Activated CD4-positive, alpha-beta T cell treated with anti-CD3 and anti-CD28 coated beads, Interleukin-2, Interleukin-6, amounts not matched to agents 100 ng/mL and 50 ng/mL, durations not matched to agents 16 hours and 8 hours (primary cell): ENCODE results near the gene NAA38.

Source experiments
- DNase-seq: peaks from one replicate; pipeline ENCODE4 v3.0.0-alpha.2; 2020

NAA38 gene

DNA sequence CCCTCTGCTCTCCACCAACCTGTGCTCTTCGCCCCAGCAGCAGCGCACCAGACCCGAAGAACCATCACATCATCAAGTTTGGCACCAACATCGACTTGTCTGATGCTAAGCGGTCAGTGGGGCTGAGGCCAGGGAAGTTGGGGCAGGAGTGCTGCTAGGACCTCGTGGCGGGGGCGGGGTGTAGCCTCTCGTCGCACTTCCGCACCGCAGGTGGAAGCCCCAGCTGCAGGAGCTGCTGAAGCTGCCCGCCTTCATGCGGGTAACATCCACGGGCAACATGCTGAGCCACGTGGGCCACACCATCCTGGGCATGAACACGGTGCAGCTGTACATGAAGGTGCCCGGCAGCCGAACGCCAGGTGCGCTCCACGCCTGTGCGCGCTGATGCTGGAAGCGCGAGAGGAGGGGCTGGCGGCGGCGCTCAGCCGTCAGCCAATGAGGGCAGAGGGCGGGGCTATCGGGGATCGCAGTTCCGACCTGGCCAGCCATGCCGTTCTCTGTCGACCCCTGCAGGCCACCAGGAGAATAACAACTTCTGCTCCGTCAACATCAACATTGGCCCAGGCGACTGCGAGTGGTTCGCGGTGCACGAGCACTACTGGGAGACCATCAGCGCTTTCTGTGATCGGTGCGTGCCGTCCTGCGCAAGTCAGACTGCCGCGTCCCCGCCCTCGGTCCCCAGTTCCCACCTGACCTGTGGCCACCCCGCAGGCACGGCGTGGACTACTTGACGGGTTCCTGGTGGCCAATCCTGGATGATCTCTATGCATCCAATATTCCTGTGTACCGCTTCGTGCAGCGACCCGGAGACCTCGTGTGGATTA lies 5.7 kb downstream of the NAA38 start:
- DNase-seq = peak; percentile 95

DNA sequence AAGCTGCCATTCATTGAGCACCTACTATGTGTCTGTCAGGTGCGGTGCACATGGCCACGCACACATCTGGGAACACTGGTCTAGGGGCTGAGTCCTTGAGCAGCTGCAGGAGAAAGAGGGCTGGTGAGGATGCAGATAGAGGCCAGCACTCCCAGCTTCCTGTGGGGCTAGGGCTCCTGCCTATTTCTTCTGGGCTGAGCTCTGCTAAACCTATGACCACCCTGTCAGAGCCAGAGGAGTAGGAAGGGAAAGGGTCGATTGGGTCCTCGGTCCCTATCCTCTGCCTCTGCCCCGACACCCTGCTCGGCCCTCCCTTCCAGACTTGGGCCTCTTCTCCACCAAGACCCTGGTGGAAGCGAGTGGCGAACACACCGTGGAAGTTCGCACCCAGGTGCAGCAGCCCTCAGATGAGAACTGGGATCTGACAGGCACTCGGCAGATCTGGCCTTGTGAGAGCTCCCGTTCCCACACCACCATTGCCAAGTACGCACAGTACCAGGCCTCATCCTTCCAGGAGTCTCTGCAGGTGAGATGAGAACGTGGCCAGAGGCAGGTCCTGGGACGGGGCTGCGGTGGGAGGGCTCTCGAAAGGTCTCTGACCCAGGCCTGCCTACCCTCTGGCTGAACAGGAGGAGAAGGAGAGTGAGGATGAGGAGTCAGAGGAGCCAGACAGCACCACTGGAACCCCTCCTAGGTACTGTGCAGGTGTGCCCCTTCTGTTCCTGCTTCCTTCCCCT lies 6.5 kb downstream of the NAA38 start:
- no peak for DNase-seq

- no peak for DNase-seq
These were observed 7.4 kb downstream of the NAA38 start for GRCh38 chr17:7849751-7850504.

DNA sequence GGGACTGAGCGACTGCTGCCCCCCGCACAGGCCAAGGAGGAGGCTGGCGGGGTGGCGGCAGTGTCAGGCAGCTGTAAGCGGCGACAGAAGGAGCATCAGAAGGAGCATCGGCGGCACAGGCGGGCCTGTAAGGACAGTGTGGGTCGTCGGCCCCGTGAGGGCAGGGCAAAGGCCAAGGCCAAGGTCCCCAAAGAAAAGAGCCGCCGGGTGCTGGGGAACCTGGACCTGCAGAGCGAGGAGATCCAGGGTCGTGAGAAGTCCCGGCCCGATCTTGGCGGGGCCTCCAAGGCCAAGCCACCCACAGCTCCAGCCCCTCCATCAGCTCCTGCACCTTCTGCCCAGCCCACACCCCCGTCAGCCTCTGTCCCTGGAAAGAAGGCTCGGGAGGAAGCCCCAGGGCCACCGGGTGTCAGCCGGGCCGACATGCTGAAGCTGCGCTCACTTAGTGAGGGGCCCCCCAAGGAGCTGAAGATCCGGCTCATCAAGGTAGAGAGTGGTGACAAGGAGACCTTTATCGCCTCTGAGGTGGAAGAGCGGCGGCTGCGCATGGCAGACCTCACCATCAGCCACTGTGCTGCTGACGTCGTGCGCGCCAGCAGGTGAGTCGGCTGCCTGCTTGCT lies 8.1 kb downstream of the NAA38 start:
- DNase-seq = no peak

DNA sequence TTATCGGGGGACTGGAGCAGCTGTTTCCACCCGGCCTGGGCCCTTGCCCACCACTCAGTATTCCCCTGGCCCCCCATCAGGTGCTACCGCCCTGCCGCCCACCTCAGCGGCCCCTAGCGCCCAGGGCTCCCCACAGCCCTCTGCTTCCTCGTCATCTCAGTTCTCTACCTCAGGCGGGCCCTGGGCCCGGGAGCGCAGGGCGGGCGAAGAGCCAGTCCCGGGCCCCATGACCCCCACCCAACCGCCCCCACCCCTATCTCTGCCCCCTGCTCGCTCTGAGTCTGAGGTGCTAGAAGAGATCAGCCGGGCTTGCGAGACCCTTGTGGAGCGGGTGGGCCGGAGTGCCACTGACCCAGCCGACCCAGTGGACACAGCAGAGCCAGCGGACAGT lies 8.6 kb downstream of the NAA38 start:
- no peak for DNase-seq

GRCh38 chr17:7848131-7848579 lies 9.2 kb downstream of the NAA38 start:
- no peak for DNase-seq

DNA sequence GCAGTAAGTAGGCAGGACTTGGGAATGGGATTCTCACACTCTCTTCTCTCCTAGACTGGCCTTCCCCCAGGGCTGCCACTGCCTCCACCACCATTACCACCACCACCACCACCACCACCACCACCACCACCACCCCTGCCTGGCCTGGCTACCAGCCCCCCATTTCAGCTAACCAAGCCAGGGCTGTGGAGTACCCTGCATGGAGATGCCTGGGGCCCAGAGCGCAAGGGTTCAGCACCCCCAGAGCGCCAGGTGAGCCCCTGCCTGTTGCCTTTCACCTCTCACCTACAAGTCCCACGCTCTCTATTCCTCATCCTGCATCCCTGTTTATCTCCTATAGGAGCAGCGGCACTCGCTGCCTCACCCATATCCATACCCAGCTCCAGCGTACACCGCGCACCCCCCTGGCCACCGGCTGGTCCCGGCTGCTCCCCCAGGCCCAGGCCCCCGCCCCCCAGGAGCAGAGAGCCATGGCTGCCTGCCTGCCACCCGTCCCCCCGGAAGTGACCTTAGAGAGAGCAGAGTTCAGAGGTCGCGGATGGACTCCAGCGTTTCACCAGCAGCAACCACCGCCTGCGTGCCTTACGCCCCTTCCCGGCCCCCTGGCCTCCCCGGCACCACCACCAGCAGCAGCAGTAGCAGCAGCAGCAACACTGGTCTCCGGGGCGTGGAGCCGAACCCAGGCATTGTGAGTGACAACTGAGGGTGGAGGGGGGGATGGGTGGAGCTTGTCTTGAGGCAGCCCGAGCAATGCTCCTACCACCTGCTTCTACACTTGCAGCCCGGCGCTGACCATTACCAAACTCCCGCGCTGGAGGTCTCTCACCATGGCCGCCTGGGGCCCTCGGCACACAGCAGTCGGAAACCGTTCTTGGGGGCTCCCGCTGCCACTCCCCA lies 10.3 kb downstream of the NAA38 start:
- DNase-seq = no peak

- no peak for DNase-seq
These were observed 11.2 kb downstream of the NAA38 start for GRCh38 chr17:7846063-7846735.

DNA sequence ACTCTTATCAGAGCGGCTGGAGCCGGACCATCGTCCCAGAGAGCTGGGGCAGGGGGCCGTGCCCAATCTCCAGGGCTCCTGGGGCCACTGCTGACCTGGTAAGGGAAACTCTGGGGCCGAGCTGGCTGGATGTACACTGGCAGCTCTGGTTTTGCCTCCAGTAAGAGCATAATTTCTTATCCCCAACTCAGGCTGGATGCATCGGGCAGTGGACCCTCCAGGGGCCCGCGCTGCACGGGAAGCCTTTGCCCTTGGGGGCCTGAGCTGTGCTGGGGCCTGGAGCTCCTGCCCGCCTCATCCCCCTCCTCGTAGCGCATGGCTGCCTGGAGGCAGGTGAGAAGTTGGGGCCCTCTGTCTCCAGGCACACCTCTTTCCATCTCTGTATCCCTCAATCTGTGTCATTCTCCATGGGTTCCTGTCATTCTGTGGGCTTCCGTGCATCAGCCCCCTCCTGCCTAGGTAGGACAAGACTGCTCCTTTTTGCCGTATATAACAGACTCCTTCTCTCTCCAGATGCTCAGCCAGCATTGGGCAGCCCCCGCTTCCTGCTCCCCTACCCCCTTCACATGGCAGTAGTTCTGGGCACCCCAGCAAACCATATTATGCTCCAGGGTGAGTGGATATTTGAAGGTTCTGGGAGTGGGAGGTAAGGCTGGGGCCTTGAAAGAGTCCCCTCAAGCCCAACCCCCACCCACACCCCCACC lies 11.8 kb downstream of the NAA38 start:
- DNase-seq = no peak

DNA sequence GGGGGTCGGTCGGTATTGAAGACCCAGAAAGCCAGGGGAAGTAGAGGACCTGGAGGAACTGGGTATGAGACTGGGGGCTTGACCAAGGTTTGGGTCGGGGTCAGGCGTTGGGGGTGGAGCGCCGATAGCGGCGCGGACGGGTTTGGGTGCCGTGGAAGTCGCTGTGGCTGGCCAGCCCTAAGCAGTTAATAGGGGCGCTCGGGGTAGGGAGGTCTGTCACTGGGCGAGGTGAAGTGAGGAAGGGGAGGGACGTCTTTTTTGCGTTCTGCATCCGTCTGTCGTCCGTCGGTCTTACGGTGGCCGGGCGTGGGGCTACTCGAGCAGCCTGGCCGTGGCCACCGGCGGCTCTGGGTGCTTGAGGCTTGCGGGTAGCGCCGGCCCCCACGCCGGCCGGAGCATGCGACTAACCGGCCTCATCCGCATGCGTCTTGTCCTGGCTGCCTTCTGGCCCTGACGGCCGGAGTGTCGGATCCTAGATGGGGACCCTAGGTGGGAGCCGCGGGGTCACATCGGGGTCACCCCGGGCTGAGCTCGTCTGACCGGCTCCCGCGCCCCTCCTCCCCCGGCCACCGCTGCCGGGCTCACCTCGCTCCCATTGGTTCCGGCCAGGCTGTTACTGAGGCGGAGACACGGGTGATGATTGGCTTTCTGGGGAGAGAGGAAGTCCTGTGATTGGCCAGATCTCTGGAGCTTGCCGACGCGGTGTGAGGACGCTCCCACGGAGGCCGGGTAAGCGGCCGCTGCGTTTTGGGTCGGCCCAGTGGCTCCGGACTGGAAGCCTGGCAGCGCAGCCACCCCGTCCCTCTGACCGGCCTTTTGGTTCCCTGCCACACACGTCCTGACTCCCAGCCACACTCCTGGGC lies 12.8 kb downstream of the NAA38 start:
- DNase-seq = peak; percentile 95

DNA sequence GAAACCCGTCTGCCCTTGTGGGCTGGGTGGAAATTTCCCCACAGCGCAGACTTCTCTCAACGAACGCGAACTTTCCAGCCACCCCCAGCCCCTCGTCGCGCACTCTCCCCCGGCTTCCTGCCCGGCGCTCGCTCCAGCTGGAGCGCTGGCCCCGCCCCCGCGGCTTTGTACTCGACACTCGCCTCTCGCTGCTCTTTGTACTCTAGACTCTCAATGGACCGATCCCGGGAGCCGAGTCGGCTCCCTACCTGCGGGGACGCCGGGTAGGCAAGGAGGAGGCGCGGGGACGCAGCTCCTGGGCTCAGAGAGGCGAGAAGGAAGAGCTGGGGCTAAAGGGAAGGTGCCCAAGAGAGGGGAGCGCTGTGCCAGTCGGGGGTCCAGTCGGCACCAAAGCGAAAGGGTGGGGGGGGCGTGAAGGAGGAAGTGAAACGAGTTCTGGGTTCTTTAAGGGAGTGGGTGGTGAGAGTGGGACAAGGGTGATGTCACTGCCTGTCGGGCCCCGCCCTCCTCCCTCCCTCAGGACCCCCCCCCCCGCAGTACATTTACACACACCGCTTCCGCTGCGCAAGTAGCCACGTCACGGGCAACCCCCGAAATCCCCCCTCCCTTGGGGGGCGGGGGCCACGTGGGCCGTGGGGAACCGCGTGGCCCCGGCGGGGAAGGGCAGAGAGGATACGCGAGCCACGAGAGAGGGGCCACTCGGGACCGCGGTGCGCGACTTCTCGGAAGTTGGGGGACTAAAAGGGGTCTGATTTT lies 13.6 kb downstream of the NAA38 start:
- DNase-seq = peak; percentile 86

DNA sequence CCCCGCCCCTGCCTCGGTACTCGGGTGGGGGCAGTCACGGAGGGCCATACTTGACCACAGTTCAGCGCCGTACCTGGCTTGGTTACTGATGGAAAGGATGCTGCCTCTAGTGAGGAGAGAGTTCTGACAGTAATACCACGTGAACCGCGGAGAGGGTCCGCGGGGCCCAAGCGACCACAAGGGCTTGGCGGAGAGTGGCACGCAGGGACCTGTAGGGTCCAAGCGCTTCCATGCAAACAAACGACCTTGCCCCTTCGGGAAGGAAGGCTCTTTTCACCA lies 14.2 kb downstream of the NAA38 start:
- peak; percentile 41 for DNase-seq

GRCh38 chr17:7842380-7843256 lies 14.7 kb downstream of the NAA38 start:
- peak; percentile 91 for DNase-seq

DNA sequence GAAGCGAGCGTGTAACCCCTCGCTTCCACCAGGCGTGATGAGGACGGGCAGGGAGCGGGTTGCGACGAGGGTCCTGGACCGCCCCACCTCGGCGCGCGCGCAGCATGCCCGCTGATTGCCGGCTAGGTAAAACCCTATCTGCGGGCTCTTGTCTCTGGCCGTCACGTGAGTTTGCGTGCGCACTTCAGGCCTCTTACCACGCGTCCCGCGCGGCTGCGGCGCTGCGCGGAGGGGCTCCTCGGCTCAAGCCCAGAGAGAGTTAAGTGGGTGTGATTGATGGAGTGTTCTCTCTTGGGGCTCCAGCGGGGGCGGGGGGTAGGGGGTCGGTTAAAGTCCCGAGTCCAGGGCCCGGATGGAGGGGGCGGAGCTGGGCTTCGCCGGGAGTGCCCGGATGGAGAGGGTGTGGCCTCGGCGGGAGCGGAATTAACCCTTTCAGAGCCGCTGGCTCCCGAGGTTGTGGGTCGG lies 15.4 kb downstream of the NAA38 start:
- peak; percentile 90 for DNase-seq

GRCh38 chr17:7841396-7841914 lies 15.9 kb downstream of the NAA38 start:
- peak; percentile 88 for DNase-seq

DNA sequence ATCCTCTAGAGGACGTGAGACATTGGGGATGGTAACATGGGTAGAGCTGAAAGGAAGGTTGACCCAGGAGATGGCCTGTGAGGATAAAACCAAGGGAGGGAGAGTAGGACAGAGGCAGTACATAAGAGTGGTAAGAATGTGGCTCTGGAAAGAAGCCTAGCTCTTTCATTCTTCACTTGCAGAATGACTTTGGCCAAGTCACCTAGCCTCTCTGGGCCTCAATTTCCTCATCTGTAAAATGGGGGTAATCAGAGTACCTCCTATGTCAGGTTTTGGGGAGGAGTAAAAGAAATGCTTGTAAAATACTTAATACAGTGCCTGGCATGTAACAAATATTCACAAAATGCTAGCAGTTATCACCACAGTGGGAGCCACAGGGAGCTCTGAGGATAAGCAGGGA lies 16.5 kb downstream of the NAA38 start:
- DNase-seq = no peak

- no peak for DNase-seq
These were observed 16.9 kb downstream of the NAA38 start for GRCh38 chr17:7840441-7840840.

GRCh38 chr17:7839876-7840261 lies 17.5 kb downstream of the NAA38 start:
- DNase-seq = peak; percentile 39
